Caco-2 (cell line): Measurements from ENCODE around the gene METTL21C. TPM values are rescaled to one million over a fixed set of nuclear protein-coding genes. Genes with fewer than 3 reads are reported as not detected.

ENCODE experiments used
- BruUV-seq: library from RNA; stranded (reverse); fragments of 400-500 nt; replicated peaks from 2 replicates; lab custom pipeline; 2021; lab: Mats Ljungman, UMichigan
- CTCF ChIA-PET: fragments of 300-600 bp; sonication (Branson Sonifier 250); formaldehyde crosslinking; loops from one replicate; lab custom pipeline; 2022; ENCODE audit warnings: antibody characterized with exemption; lab: Charles Lee
- POLR2A ChIA-PET: fragments of 300-600 bp; sonication (Branson Sonifier 250); formaldehyde crosslinking; loops from one replicate; lab custom pipeline; 2022; ENCODE audit warnings: antibody characterized with exemption; lab: Charles Lee
- DNase-seq, 2 experiments: peaks; one replicate each; pipeline versions ENCODE4 v3.0.0 to v3.0.0-alpha.2; 2020 to 2022
- H3K27me3 ChIP-seq: replicated peaks from 2 replicates; pipeline ENCODE4 v1.6.0; 2011; ENCODE audit warnings: low read length; ENCODE audit not compliant: control insufficient read depth, insufficient read depth
- H3K36me3 ChIP-seq: 2 replicates; pipeline ENCODE4 v1.5.1; 2011; ENCODE audit warnings: low read length; ENCODE audit not compliant: control insufficient read depth, insufficient read depth
- H3K4me1 ChIP-seq: fragments of 250-450 bp; sonication (Bioruptor Pico); 2 replicates; pipeline ENCODE4 v1.5.1; 2020; ENCODE audit warnings: mild to moderate bottlenecking
- H3K4me3 ChIP-seq: 2 replicates; pipeline ENCODE4 v1.5.1; 2011; ENCODE audit warnings: low read depth, mild to moderate bottlenecking, control low read depth, low read length
- H3K9me3 ChIP-seq: fragments of 250-450 bp; sonication (Bioruptor Pico); 2 replicates; pipeline ENCODE4 v1.5.1; 2020; ENCODE audit warnings: mild to moderate bottlenecking, moderate library complexity
- H3K27ac Mint-ChIP-seq: one replicate; pipeline ENCODE4 v1.8.0; 2022; ENCODE audit warnings: mixed read lengths; ENCODE audit not compliant: unreplicated experiment
- H3K27me3 Mint-ChIP-seq: one replicate; pipeline ENCODE4 v1.8.0; 2022; ENCODE audit warnings: mixed read lengths; ENCODE audit not compliant: insufficient read depth, unreplicated experiment
- H3K36me3 Mint-ChIP-seq: one replicate; pipeline ENCODE4 v1.8.0; 2022; ENCODE audit warnings: mild to moderate bottlenecking, mixed read lengths; ENCODE audit not compliant: insufficient read depth, unreplicated experiment
- H3K4me1 Mint-ChIP-seq: one replicate; pipeline ENCODE4 v1.8.0; 2022; ENCODE audit warnings: low read depth, mixed read lengths; ENCODE audit not compliant: unreplicated experiment
- H3K4me3 Mint-ChIP-seq: one replicate; pipeline ENCODE4 v1.8.0; 2022; ENCODE audit warnings: mild to moderate bottlenecking, moderate library complexity, mixed read lengths; ENCODE audit not compliant: unreplicated experiment
- H3K9me3 Mint-ChIP-seq: one replicate; pipeline ENCODE4 v1.8.0; 2022; ENCODE audit warnings: mixed read lengths; ENCODE audit not compliant: unreplicated experiment
- intact Hi-C: fragments of 100-400 bp; cut with micrococcal nuclease; formaldehyde crosslinking; loops from one replicate; pipeline ENCODE4 v1.10.0; 2022; ENCODE audit not compliant: unreplicated experiment
- total RNA-seq: library from RNA; stranded (reverse); gene quantifications from 2 replicates; pipeline ENCODE4 v1.2.3, GENCODE V29; 2022
- TF ChIP-seq, protein P1 (sequence below), 2 experiments: fragments of 200-600 bp in 1 of 2; IDR thresholded peaks; 1 replicate in 1 of 2; 2 replicates in 1 of 2; pipeline versions ENCODE4 v1.5.1 to v1.8.0; 2011 to 2022; ENCODE audit warnings: antibody characterized with exemption in 1 of 2, control low read depth in 1 of 2, inconsistent platforms in 1 of 2, low read depth in 1 of 2, low read length in 1 of 2, mild to moderate bottlenecking in 1 of 2, moderate library complexity in 1 of 2; ENCODE audit not compliant: insufficient read depth in 1 of 2, severe bottlenecking in 1 of 2, unreplicated experiment in 1 of 2

The METTL21C gene
- total RNA-seq, 1 experiment from 2014 or later: not detected

DNA sequence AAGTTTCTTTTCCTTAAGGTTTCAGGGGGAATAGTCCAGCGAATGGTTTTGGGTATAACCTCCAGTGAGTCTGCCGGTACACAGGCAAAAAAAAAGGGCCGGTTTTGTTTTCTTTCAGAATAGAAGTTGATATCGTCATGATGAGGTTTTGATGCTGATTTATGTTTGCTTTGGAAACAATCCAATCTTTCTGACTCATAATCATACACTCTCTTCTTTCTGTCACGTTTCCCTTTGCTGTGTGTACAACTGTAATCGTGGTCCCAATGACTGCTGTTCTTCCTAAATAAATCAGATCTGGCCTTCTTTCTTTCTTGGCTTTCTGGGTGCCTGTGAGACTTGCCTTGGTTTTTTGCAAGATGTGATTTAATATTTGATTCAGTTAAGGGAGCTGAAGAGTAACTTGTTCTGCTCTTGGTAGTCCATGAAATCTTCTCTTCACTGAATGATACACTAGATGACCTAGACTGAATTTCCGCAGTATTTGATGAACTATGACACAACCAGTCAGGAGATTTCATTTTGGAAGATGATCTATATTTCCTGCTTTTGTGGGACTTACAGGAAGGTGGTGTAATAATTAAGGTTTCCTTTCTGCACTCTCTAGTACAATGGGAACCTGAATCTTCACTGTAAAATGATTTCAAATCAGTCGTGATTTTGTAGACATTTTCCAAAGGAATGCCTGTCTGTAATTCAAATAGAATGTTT is 34.9 kb upstream of the METTL21C start:
- H3K27me3 ChIP-seq: no peaks in the 10 kb centered on the region
- no peak for DNase-seq

DNA sequence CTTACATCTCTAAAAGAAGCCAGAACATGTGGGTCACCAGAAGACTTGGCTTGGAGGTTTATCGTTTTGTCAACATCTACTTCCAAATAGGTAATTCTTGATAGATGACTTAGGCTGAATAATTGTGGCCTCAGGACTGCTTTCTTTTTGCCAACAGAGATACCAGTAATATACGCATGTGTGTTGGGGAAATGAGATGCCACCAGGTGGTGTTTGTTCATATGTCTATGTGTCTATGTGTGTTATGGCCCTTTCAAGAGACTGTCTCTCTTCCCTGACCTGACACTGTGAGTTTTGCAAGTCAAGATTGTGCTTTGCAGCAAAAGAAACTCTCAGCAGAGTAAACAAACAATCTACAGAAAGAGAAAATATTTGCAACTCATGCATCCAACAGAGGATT is 31.6 kb upstream of the METTL21C start:
- Histone ChIP-seq H3K9me3 (no peaks in the 10 kb centered on the region), H3K4me3 (no peak overlapping the region), H3K27me3 (no peaks in the 10 kb centered on the region), H3K36me3 (no peaks in the 10 kb centered on the region), H3K4me1 (no peaks in the 10 kb centered on the region)
- H3K27ac Mint-ChIP-seq: peak overlapping the region; percentile 39
- DNase-seq: peak in 1 of 2 experiments; percentile 14
- H3K9me3 Mint-ChIP-seq: peaks cover 8% of the 10 kb centered on the region
- BruUV-seq: no TSS peak
- intact Hi-C loops: no loop called here
- peaks cover 14% of the 10 kb centered on the region for H3K4me1 Mint-ChIP-seq
- POLR2A ChIA-PET: no interaction called here
- H3K4me3 Mint-ChIP-seq: no peak overlapping the region
- H3K27me3 Mint-ChIP-seq: peaks cover 10% of the 10 kb centered on the region
- H3K36me3 Mint-ChIP-seq: peaks cover 7% of the 10 kb centered on the region
- CTCF ChIA-PET: no interaction called here
- TF ChIP-seq, protein P1, sequence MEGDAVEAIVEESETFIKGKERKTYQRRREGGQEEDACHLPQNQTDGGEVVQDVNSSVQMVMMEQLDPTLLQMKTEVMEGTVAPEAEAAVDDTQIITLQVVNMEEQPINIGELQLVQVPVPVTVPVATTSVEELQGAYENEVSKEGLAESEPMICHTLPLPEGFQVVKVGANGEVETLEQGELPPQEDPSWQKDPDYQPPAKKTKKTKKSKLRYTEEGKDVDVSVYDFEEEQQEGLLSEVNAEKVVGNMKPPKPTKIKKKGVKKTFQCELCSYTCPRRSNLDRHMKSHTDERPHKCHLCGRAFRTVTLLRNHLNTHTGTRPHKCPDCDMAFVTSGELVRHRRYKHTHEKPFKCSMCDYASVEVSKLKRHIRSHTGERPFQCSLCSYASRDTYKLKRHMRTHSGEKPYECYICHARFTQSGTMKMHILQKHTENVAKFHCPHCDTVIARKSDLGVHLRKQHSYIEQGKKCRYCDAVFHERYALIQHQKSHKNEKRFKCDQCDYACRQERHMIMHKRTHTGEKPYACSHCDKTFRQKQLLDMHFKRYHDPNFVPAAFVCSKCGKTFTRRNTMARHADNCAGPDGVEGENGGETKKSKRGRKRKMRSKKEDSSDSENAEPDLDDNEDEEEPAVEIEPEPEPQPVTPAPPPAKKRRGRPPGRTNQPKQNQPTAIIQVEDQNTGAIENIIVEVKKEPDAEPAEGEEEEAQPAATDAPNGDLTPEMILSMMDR (IDR thresholded peaks at IDR 0.05; ENCODE audit: insufficient read depth in 1 of 2, low read depth in 1 of 2, low read length in 1 of 2, severe bottlenecking in 1 of 2, unreplicated experiment in 1 of 2): peak in 1 of 2 experiments; percentile 17

More for the DNA sequence above, 34.9 kb upstream of the METTL21C start:
- Mint-ChIP-seq H3K4me1 (peaks cover 11% of the 10 kb centered on the region), H3K27ac (no peak overlapping the region), H3K9me3 (peaks cover 8% of the 10 kb centered on the region), H3K36me3 (peaks cover 4% of the 10 kb centered on the region), H3K4me3 (no peak overlapping the region), H3K27me3 (peaks cover 15% of the 10 kb centered on the region)
- Histone ChIP-seq H3K4me1 (peaks cover 6% of the 10 kb centered on the region; the same call in 1 of the 2 replicates), H3K4me3 (no peak overlapping the region), H3K36me3 (no peaks in the 10 kb centered on the region), H3K9me3 (no peaks in the 10 kb centered on the region)
- ChIA-PET POLR2A (no interaction called here), CTCF (no interaction called here)
- no TSS peak for BruUV-seq
- TF ChIP-seq, protein P1 (IDR thresholded peaks at IDR 0.05; ENCODE audit: insufficient read depth in 1 of 2, low read depth in 1 of 2, low read length in 1 of 2, severe bottlenecking in 1 of 2, unreplicated experiment in 1 of 2): no peak
- intact Hi-C loops: loop anchor here (1.0 kb wide), 1 partner anchor 70 kb away; the partner anchor contains the start of gene BIVM

DNA sequence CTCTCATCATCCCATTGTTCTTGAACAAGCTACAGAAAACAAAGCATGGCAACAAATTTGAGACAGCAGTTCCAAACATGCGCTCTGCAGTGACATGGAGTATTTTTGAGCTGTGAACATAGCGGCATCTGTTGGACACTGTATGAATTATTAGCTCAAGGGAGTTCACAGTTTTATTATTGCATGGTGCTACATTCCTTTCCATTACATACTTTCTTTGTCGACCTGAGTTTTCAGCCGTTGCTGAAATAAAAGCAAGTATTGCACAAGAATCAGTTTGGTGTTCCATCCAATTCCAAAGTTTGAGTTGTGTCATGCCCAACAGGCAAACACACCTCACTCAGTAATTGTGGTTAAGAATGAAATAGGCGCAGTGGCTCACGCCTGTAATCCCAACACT is 30.1 kb upstream of the METTL21C start:
- Mint-ChIP-seq H3K36me3 (peaks cover 7% of the 10 kb centered on the region), H3K4me3 (no peak overlapping the region), H3K4me1 (peaks cover 14% of the 10 kb centered on the region), H3K27ac (peak overlapping the region; percentile 80), H3K27me3 (peaks cover 6% of the 10 kb centered on the region), H3K9me3 (peaks cover 8% of the 10 kb centered on the region)
- no peaks in the 10 kb centered on the region for H3K27me3 ChIP-seq
- no peaks in the 10 kb centered on the region for H3K9me3 ChIP-seq
- no TSS peak for BruUV-seq
- no peaks in the 10 kb centered on the region for H3K36me3 ChIP-seq
- POLR2A ChIA-PET: interaction anchor here (0.6 to 1.0 kb wide), 3 partner anchors 121 to 133 kb away, joined by 3 to 10 read pairs (median 10); partner anchors contain the start of genes ERCC5 and TPP2
- CTCF ChIA-PET: interaction anchor here (0.7 to 1.4 kb wide), 21 partner anchors 10 to 1772 kb away, joined by 3 to 49 read pairs (median 5); partner anchors contain the start of genes ERCC5 and TPP2
- TF ChIP-seq, protein P1 (IDR thresholded peaks at IDR 0.05; ENCODE audit: insufficient read depth in 1 of 2, low read depth in 1 of 2, low read length in 1 of 2, severe bottlenecking in 1 of 2, unreplicated experiment in 1 of 2): peak; percentile 55 to 63
- H3K4me3 ChIP-seq: no peak overlapping the region
- intact Hi-C loops: loop anchor here (1.0 to 2.0 kb wide), 9 partner anchors 21 to 145 kb away; no protein-coding TSS in a partner anchor
- no peaks in the 10 kb centered on the region for H3K4me1 ChIP-seq
- peak in 1 of 2 experiments; percentile 68 for DNase-seq
